DND-41 (cell line): ENCODE measurements around the gene RFXAP.

Experiments
- ATAC-seq: fragments of 200-7000 bp; cut with Tn5 transposase; 3 replicates; pipeline ENCODE4 v1.9.1; 2021; ENCODE audit warnings: low read depth; ENCODE audit not compliant: insufficient read depth
- DNase-seq: peaks from one replicate; pipeline ENCODE4 v3.0.0-alpha.2; 2020
- H2AFZ ChIP-seq: 2 replicates; pipeline ENCODE4 v1.6.0; 2012; ENCODE audit warnings: low read depth, low read length
- H3K27ac ChIP-seq: 2 replicates; pipeline ENCODE4 v1.5.1; 2012; ENCODE audit warnings: low read length, inconsistent platforms
- H3K27me3 ChIP-seq: fragments of 200-600 bp; sonication (generic); 2 replicates; pipeline ENCODE4 v1.6.0; 2012; ENCODE audit warnings: low read length, mild to moderate bottlenecking, inconsistent platforms; ENCODE audit not compliant: insufficient read depth, poor library complexity
- H3K36me3 ChIP-seq: 2 replicates; pipeline ENCODE4 v1.5.1; 2012; ENCODE audit warnings: low read length, inconsistent platforms; ENCODE audit not compliant: insufficient read depth
- H3K4me1 ChIP-seq: 2 replicates; pipeline ENCODE4 v1.5.1; 2012; ENCODE audit warnings: mild to moderate bottlenecking, low read length; ENCODE audit not compliant: insufficient read depth
- H3K4me2 ChIP-seq: 2 replicates; pipeline ENCODE4 v1.6.0; 2012; ENCODE audit warnings: mild to moderate bottlenecking, moderate library complexity, low read length, inconsistent platforms; ENCODE audit not compliant: insufficient read depth
- H3K4me3 ChIP-seq, 2 experiments: fragments of 200-600 bp in 1 of 2; shearing (Covaris generic) in 1 of 2; 2 replicates each; pipeline ENCODE4 v1.5.1; 2012 to 2016; ENCODE audit warnings: inconsistent platforms in 2 of 2, low read length in 2 of 2, mild to moderate bottlenecking in 2 of 2, low read depth in 1 of 2, moderate library complexity in 1 of 2
- H3K79me2 ChIP-seq: 2 replicates; pipeline ENCODE4 v1.6.0; 2012; ENCODE audit warnings: low read length, inconsistent platforms; ENCODE audit not compliant: insufficient read depth
- H3K9ac ChIP-seq: 2 replicates; pipeline ENCODE4 v1.6.0; 2012; ENCODE audit warnings: low read depth, mild to moderate bottlenecking, inconsistent platforms, low read length, moderate library complexity
- H3K9me3 ChIP-seq: 2 replicates; pipeline ENCODE4 v1.5.1; 2012; ENCODE audit warnings: low read length, moderate library complexity, mild to moderate bottlenecking, inconsistent platforms; ENCODE audit not compliant: insufficient read depth, severe bottlenecking
- H4K20me1 ChIP-seq: 2 replicates; pipeline ENCODE4 v1.6.0; 2012; ENCODE audit warnings: low read length; ENCODE audit not compliant: insufficient read depth
- CTCF ChIP-seq: IDR thresholded peaks from 2 replicates; pipeline ENCODE4 v1.5.1; 2012; ENCODE audit warnings: borderline replicate concordance, low read length, moderate library complexity, mild to moderate bottlenecking; ENCODE audit not compliant: poor library complexity, severe bottlenecking; ENCODE audit errors: extremely low read depth
- EZH2 ChIP-seq: IDR thresholded peaks from 3 replicates; pipeline ENCODE4 v1.6.1; 2012; ENCODE audit warnings: borderline replicate concordance, low read depth, mild to moderate bottlenecking, moderate library complexity, low read length, inconsistent platforms; ENCODE audit not compliant: severe bottlenecking

RFXAP gene

GRCh38 chr13:36818804-36819738 lies at the start of gene RFXAP:
Gene RFXAP (plus strand): TSS chr13:36819222. CDS start chr13:36819358, 136 bp downstream.
- H3K4me2 ChIP-seq, result peak within 1 kb of the TSS; percentile 79
- H3K9me3 ChIP-seq, result no peaks in the 10 kb centered on the region
- H3K36me3 ChIP-seq, result peaks cover 7% of the 10 kb centered on the region
- peaks cover 51% of the 10 kb centered on the region for H3K79me2 ChIP-seq
- H3K4me1 ChIP-seq, result peaks cover 52% of the 10 kb centered on the region
- ATAC-seq, result peak; percentile 87
- H3K9ac ChIP-seq, result peak within 1 kb of the TSS; percentile 91
- H3K4me3 ChIP-seq, result peak within 1 kb of the TSS; percentile 37 to 75
- H2AFZ ChIP-seq, result peak within 1 kb of the TSS; percentile 98
- peaks cover 27% of the 10 kb centered on the region for H4K20me1 ChIP-seq
- peak; percentile 89 for DNase-seq
- no peak for TF ChIP-seq EZH2
- no peak for TF ChIP-seq CTCF
- peak within 1 kb of the TSS; percentile 76 for H3K27ac ChIP-seq
- no peaks in the 10 kb centered on the region for H3K27me3 ChIP-seq

- no peak overlapping the region for H3K4me3 ChIP-seq
- H3K27me3 ChIP-seq, result no peaks in the 10 kb centered on the region
- H3K9ac ChIP-seq, result no peak overlapping the region
- no peaks in the 10 kb centered on the region for H4K20me1 ChIP-seq
- no peak overlapping the region for H3K4me2 ChIP-seq
- H2AFZ ChIP-seq, result no peak overlapping the region
- H3K36me3 ChIP-seq, result no peaks in the 10 kb centered on the region
- H3K4me1 ChIP-seq, result no peaks in the 10 kb centered on the region
- ATAC-seq (no peak), DNase-seq (no peak)
- H3K9me3 ChIP-seq, result no peaks in the 10 kb centered on the region
- no peak overlapping the region for H3K27ac ChIP-seq
- no peaks in the 10 kb centered on the region for H3K79me2 ChIP-seq
- no peak for TF ChIP-seq EZH2
These were observed 49.5 kb upstream of the RFXAP start for GRCh38 chr13:36769545-36769944.

- H4K20me1 ChIP-seq, result no peaks in the 10 kb centered on the region
- H3K4me1 ChIP-seq, result no peaks in the 10 kb centered on the region
- H3K9me3 ChIP-seq, result no peaks in the 10 kb centered on the region
- H3K27ac ChIP-seq, result no peak overlapping the region
- no peak for TF ChIP-seq EZH2
- TF ChIP-seq CTCF, result no peak
- H3K4me3 ChIP-seq, result no peak overlapping the region
- no peaks in the 10 kb centered on the region for H3K36me3 ChIP-seq
- H3K79me2 ChIP-seq, result no peaks in the 10 kb centered on the region
- no peak for DNase-seq
- H2AFZ ChIP-seq, result no peak overlapping the region
- H3K9ac ChIP-seq, result no peak overlapping the region
- no peak for ATAC-seq
- H3K27me3 ChIP-seq, result no peaks in the 10 kb centered on the region
- H3K4me2 ChIP-seq, result no peak overlapping the region
These were observed 48.3 kb upstream of the RFXAP start for GRCh38 chr13:36770741-36771140.

- Histone ChIP-seq H2AFZ (no peak overlapping the region), H3K36me3 (no peaks in the 10 kb centered on the region), H4K20me1 (no peaks in the 10 kb centered on the region), H3K9ac (no peak overlapping the region), H3K27ac (no peak overlapping the region), H3K4me2 (no peak overlapping the region), H3K79me2 (no peaks in the 10 kb centered on the region), H3K4me3 (no peak overlapping the region), H3K9me3 (no peaks in the 10 kb centered on the region), H3K27me3 (no peaks in the 10 kb centered on the region), H3K4me1 (no peaks in the 10 kb centered on the region)
- DNase-seq, result no peak
- TF ChIP-seq CTCF (no peak), EZH2 (no peak)
- no peak for ATAC-seq
These were observed 46.2 kb upstream of the RFXAP start for GRCh38 chr13:36772853-36773252.
